ENCODE data around the gene LMAN2. TPM values are rescaled to one million over a fixed set of nuclear protein-coding genes. Genes with fewer than 3 reads are reported as not detected.
"Not testable (repeated sequence)": the region's sequence is repeated elsewhere in the genome, so short reads cannot be mapped to it uniquely, and the experiment has no call there.

LMAN2 gene
- total RNA-seq, 2 donors from 2014 or later, result 137 to 185 TPM

GRCh38 chr5:177346820-177347219, 4.6 kb downstream of the LMAN2 start:
- H3K4me1 ChIP-seq, result peaks cover 10% of the 10 kb centered on the region
- intact Hi-C loops (cut with DNase I), result no loop called here
- H3K27ac ChIP-seq, result no peak overlapping the region

GRCh38 chr5:177344891-177345290, 6.6 kb downstream of the LMAN2 start:
- Histone ChIP-seq H3K27ac (no peak overlapping the region), H3K9me3 (no peaks in the 10 kb centered on the region), H3K27me3 (no peaks in the 10 kb centered on the region), H3K36me3 (no peaks in the 10 kb centered on the region), H3K9ac (ENCODE audit: low read depth in 2 of 2, low read length in 2 of 2) (no peak overlapping the region), H3K4me1 (peaks cover 2% of the 10 kb centered on the region), H3K4me3 (no peak overlapping the region)
- DNase-seq, result no peak
- TF ChIP-seq CTCF (IDR thresholded peaks at IDR 0.05), result no peak
- intact Hi-C loops (cut with DNase I), result no loop called here

More at GRCh38 chr5:177346820-177347219, 4.6 kb downstream of the LMAN2 start:
- H3K27me3 ChIP-seq, result no peaks in the 10 kb centered on the region
- H3K4me3 ChIP-seq, result no peak overlapping the region
- DNase-seq, result no peak
- no peak overlapping the region for H3K9ac ChIP-seq (ENCODE audit: low read depth in 2 of 2, low read length in 2 of 2)
- no peaks in the 10 kb centered on the region for H3K36me3 ChIP-seq
- H3K9me3 ChIP-seq, result no peaks in the 10 kb centered on the region
- no peak for TF ChIP-seq CTCF (IDR thresholded peaks at IDR 0.05)

GRCh38 chr5:177343777-177344176, 7.7 kb downstream of the LMAN2 start:
- no peaks in the 10 kb centered on the region for H3K4me1 ChIP-seq
- no peak for TF ChIP-seq CTCF (IDR thresholded peaks at IDR 0.05)
- no peak for DNase-seq
- no peak overlapping the region for H3K9ac ChIP-seq (ENCODE audit: low read depth in 2 of 2, low read length in 2 of 2)
- H3K36me3 ChIP-seq, result no peaks in the 10 kb centered on the region
- intact Hi-C loops (cut with DNase I), result no loop called here
- H3K9me3 ChIP-seq, result no peaks in the 10 kb centered on the region
- no peak overlapping the region for H3K27ac ChIP-seq
- H3K4me3 ChIP-seq, result no peak overlapping the region
- no peaks in the 10 kb centered on the region for H3K27me3 ChIP-seq

GRCh38 chr5:177343000-177343399, 8.5 kb downstream of the LMAN2 start:
- DNase-seq; H3K27me3 ChIP-seq; H3K36me3 ChIP-seq; H3K4me1 ChIP-seq; intact Hi-C loops (cut with DNase I); H3K9ac ChIP-seq (ENCODE audit: low read depth in 2 of 2, low read length in 2 of 2); H3K4me3 ChIP-seq; H3K27ac ChIP-seq; H3K9me3 ChIP-seq: not testable (repeated sequence)

GRCh38 chr5:177339107-177339638, 12.3 kb downstream of the LMAN2 start:
- DNase-seq, result no peak
- intact Hi-C loops (cut with DNase I), result no loop called here

More at GRCh38 chr5:177339107-177339638, 12.3 kb downstream of the LMAN2 start:
- H3K27me3 ChIP-seq, result no peaks in the 10 kb centered on the region
- H3K9me3 ChIP-seq, result no peaks in the 10 kb centered on the region
- no peak overlapping the region for H3K4me3 ChIP-seq
- no peak overlapping the region for H3K9ac ChIP-seq (ENCODE audit: low read depth in 2 of 2, low read length in 2 of 2)
- H3K27ac ChIP-seq, result no peak overlapping the region
- no peak for TF ChIP-seq CTCF (IDR thresholded peaks at IDR 0.05)
- peaks cover 26% of the 10 kb centered on the region for H3K36me3 ChIP-seq
- no peaks in the 10 kb centered on the region for H3K4me1 ChIP-seq
